ENCODE measurements around the gene PWWP2B. TPM values are rescaled to one million over a fixed set of nuclear protein-coding genes. Genes with fewer than 3 reads are reported as not detected.

PWWP2B gene
- total RNA-seq, 1 experiment from 2014 or later, result 10.0 TPM

DNA sequence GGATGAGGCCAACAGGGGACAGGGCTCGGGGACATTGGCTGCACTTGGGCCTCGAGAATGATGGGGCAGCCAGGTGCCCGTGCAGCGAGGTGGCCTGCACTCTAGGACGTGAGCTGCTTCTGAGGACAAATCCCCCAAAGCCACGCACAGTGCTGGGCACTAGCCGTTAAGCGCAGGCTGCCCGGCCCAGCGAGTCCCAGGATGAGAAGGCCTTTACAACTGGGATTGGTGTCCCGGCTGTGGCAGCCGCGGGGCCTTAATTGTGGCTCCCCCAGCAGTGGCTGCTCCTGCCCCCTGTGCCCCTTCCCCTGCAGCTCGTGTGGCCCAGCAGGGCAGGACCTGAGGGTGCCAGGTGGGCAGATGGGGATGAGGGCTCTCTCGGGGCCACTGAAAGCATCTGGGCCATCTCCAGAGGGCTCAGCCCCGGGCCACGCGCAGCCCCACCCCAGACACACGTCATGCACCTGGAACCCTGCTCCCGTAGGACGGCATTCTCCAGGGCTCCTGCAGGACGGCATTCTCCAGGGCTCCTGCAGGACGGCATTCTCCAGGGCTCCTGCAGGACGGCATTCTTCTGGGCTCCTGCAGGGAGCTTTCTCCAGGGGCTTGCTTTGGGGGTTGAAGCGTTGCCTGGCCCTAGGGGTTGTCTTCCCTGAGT lies 6.6 kb downstream of the PWWP2B start:
- Mint-ChIP-seq H3K4me1 (ENCODE audit: insufficient read depth, unreplicated experiment) (no peaks in the 10 kb centered on the region), H3K4me3 (ENCODE audit: unreplicated experiment) (no peak overlapping the region), H3K27me3 (ENCODE audit: insufficient read depth, unreplicated experiment) (no peaks in the 10 kb centered on the region), H3K27ac (ENCODE audit: low read depth, unreplicated experiment) (no peak overlapping the region), H3K36me3 (ENCODE audit: insufficient read depth, unreplicated experiment) (peaks cover 25% of the 10 kb centered on the region), H3K9me3 (ENCODE audit: unreplicated experiment) (no peaks in the 10 kb centered on the region)
- no TSS peak for BruUV-seq (replicated peaks)
- no peak for DNase-seq (ENCODE audit: unreplicated experiment)
- POLR2A ChIA-PET, result interaction anchor here (0.6 kb wide), 1 partner anchor 8 kb away, joined by 3 read pairs; no protein-coding TSS in a partner anchor
- CTCF ChIA-PET, result no interaction called here
- TF ChIP-seq, protein P1, sequence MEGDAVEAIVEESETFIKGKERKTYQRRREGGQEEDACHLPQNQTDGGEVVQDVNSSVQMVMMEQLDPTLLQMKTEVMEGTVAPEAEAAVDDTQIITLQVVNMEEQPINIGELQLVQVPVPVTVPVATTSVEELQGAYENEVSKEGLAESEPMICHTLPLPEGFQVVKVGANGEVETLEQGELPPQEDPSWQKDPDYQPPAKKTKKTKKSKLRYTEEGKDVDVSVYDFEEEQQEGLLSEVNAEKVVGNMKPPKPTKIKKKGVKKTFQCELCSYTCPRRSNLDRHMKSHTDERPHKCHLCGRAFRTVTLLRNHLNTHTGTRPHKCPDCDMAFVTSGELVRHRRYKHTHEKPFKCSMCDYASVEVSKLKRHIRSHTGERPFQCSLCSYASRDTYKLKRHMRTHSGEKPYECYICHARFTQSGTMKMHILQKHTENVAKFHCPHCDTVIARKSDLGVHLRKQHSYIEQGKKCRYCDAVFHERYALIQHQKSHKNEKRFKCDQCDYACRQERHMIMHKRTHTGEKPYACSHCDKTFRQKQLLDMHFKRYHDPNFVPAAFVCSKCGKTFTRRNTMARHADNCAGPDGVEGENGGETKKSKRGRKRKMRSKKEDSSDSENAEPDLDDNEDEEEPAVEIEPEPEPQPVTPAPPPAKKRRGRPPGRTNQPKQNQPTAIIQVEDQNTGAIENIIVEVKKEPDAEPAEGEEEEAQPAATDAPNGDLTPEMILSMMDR (IDR thresholded peaks at IDR 0.05; ENCODE audit: unreplicated experiment), result no peak
- intact Hi-C loops (cut with micrococcal nuclease), result no loop called here

DNA sequence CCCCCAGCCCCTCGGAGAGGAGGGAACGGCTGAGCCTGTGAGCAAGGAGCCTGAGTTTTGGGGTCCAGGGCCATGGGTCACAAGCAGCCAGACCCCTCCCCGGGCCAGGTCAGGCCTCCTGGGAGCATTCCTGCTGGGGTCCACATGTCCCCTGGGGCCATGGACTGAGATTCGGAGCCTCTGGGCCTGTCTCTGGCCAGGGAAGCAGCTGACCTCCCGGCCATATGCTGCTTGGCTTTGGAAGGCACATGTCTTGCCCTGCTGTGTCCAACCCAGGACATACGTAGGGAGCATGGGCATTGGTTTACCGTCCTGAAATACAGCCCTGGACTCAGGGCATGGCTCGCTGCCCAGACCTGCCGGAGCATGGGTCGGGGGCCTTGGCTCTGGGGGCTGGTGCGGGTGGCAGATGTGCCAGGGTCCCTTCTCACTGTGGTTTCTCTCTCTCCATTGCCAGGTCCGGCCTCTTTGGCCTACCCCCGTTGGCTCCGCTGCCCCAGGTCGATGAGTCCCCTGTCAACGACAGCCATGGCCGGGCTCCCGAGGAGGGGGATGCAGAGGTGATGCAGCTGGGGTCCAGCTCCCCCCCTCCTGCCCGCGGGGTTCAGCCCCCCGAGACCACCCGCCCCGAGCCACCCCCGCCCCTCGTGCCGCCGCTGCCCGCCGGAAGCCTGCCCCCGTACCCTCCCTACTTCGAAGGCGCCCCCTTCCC lies 7.3 kb downstream of the PWWP2B start:
- Mint-ChIP-seq H3K4me1 (ENCODE audit: insufficient read depth, unreplicated experiment) (no peaks in the 10 kb centered on the region), H3K9me3 (ENCODE audit: unreplicated experiment) (no peaks in the 10 kb centered on the region), H3K36me3 (ENCODE audit: insufficient read depth, unreplicated experiment) (peaks cover 27% of the 10 kb centered on the region), H3K27ac (ENCODE audit: low read depth, unreplicated experiment) (no peak overlapping the region), H3K4me3 (ENCODE audit: unreplicated experiment) (no peak overlapping the region), H3K27me3 (ENCODE audit: insufficient read depth, unreplicated experiment) (no peaks in the 10 kb centered on the region)
- POLR2A ChIA-PET, result no interaction called here
- BruUV-seq (replicated peaks), result no TSS peak
- CTCF ChIA-PET, result no interaction called here
- TF ChIP-seq, protein P1 (IDR thresholded peaks at IDR 0.05; ENCODE audit: unreplicated experiment), result no peak
- intact Hi-C loops (cut with micrococcal nuclease), result no loop called here
- no peak for DNase-seq (ENCODE audit: unreplicated experiment)

DNA sequence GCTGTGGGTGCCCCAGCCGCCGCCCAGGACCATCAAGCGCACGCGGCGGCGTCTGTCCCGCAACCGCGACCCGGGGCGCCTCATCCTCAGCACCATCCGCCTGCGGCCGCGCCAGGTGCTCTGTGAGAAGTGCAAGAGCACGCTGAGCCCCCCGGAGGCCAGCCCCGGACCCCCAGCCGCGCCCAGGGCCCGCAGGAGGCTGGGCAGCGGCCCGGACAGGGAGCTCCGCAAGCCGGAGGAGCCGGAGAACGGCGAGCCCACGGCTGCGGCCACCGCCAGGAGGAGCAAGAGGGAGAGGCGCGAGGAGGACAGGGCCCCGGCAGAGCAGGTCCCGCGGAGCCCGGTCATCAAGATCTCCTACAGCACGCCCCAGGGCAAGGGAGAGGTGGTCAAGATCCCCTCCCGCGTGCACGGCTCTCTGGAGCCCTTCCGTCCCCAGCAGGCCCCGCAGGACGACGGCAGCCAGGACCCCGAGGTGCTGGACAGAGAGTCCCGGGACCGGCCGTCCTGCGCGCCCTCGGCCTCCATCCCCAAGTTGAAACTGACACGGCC lies 8.0 kb downstream of the PWWP2B start:
- no TSS peak for BruUV-seq (replicated peaks)
- DNase-seq (ENCODE audit: unreplicated experiment), result no peak
- TF ChIP-seq, protein P1 (IDR thresholded peaks at IDR 0.05; ENCODE audit: unreplicated experiment), result no peak
- H3K27ac Mint-ChIP-seq (ENCODE audit: low read depth, unreplicated experiment), result no peak overlapping the region
- H3K4me1 Mint-ChIP-seq (ENCODE audit: insufficient read depth, unreplicated experiment), result no peaks in the 10 kb centered on the region
- no peaks in the 10 kb centered on the region for H3K27me3 Mint-ChIP-seq (ENCODE audit: insufficient read depth, unreplicated experiment)
- no peaks in the 10 kb centered on the region for H3K9me3 Mint-ChIP-seq (ENCODE audit: unreplicated experiment)
- intact Hi-C loops (cut with micrococcal nuclease), result no loop called here
- H3K36me3 Mint-ChIP-seq (ENCODE audit: insufficient read depth, unreplicated experiment), result peaks cover 33% of the 10 kb centered on the region
- ChIA-PET POLR2A (no interaction called here), CTCF (no interaction called here)
- H3K4me3 Mint-ChIP-seq (ENCODE audit: unreplicated experiment), result no peak overlapping the region

DNA sequence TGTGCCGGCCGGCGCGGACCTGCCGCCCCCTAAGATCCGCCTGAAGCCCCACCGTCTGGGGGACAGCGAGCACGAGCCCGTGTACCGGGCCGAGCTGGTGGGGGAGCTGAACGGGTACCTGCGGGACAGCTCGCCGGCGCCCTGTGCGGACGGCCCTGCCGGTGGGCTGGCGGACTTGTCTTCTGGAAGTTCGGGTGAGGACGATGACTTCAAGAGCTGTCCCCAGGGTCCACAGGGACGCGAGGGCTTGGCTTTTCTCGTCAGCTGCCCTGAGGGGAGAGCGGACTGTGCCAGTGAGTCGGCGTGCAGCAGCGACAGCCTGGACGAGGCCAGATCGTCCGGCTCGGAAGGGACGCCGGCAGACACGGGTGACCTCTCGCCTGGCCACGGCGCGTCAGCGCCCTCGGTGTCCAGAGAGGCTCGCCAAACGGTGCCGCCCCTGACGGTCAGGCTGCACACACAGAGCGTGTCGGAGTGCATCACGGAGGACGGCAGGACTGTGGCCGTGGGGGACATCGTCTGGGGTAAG lies 8.5 kb downstream of the PWWP2B start:
- ChIA-PET CTCF (no interaction called here), POLR2A (no interaction called here)
- Mint-ChIP-seq H3K9me3 (ENCODE audit: unreplicated experiment) (no peaks in the 10 kb centered on the region), H3K36me3 (ENCODE audit: insufficient read depth, unreplicated experiment) (peaks cover 36% of the 10 kb centered on the region), H3K27me3 (ENCODE audit: insufficient read depth, unreplicated experiment) (no peaks in the 10 kb centered on the region), H3K4me3 (ENCODE audit: unreplicated experiment) (no peak overlapping the region), H3K4me1 (ENCODE audit: insufficient read depth, unreplicated experiment) (no peaks in the 10 kb centered on the region), H3K27ac (ENCODE audit: low read depth, unreplicated experiment) (no peak overlapping the region)
- no TSS peak for BruUV-seq (replicated peaks)
- no peak for DNase-seq (ENCODE audit: unreplicated experiment)
- TF ChIP-seq, protein P1 (IDR thresholded peaks at IDR 0.05; ENCODE audit: unreplicated experiment), result no peak
- intact Hi-C loops (cut with micrococcal nuclease), result no loop called here

Measured in MCF 10A (cell line).